ENCODE data around the gene ASRGL1. TPM values are rescaled to one million over a fixed set of nuclear protein-coding genes. Genes with fewer than 3 reads are reported as not detected.
A peak's percentile ranks its signal among the peaks of the same experiment; 100 is the strongest.

Gene ASRGL1
- total RNA-seq, 1 experiment from 2014 or later = 31.1 TPM

GRCh38 chr11:62391642-62392425, 54.6 kb downstream of the ASRGL1 start:
- Histone ChIP-seq H2BK20ac (ENCODE audit: low read depth, low read length, poor library complexity, severe bottlenecking) (no peak overlapping the region), H3K9me3 (ENCODE audit: control insufficient read depth, low read depth, low read length) (no peaks in the 10 kb centered on the region), H4K20me1 (ENCODE audit: control insufficient read depth, insufficient read depth, insufficient read length) (no peaks in the 10 kb centered on the region), H3K4me2 (ENCODE audit: insufficient read depth, insufficient read length, low read length) (no peak overlapping the region), H4K8ac (replicated peaks; ENCODE audit: insufficient read length, low read depth, low read length) (no peak overlapping the region), H3K9ac (ENCODE audit: extremely low read depth, insufficient read length, low read length) (no peak overlapping the region), H3K27me3 (ENCODE audit: insufficient read depth, low read length) (no peaks in the 10 kb centered on the region), H3K79me2 (ENCODE audit: insufficient read depth, low read length) (no peaks in the 10 kb centered on the region), H3K18ac (ENCODE audit: insufficient read length, low read depth, low read length) (no peak overlapping the region), H2BK15ac (ENCODE audit: low read depth, low read length) (no peak overlapping the region), H3K79me1 (ENCODE audit: insufficient read depth, low read depth, low read length, poor library complexity, severe bottlenecking) (no peaks in the 10 kb centered on the region), H3K56ac (ENCODE audit: insufficient read length, low read depth, low read length) (no peak overlapping the region), H3K14ac (ENCODE audit: insufficient read depth, low read length) (no peak overlapping the region), H4K5ac (ENCODE audit: insufficient read length, low read depth, low read length) (no peak overlapping the region), H3T11ph (ENCODE audit: low read length) (no peak overlapping the region), H3K23me2 (ENCODE audit: insufficient read length, low read depth, low read length, poor library complexity, severe bottlenecking) (peaks cover 6% of the 10 kb centered on the region), H3K27ac (ENCODE audit: insufficient read length, low read depth, low read length) (no peak overlapping the region), H2BK5ac (ENCODE audit: insufficient read length, low read length) (no peak overlapping the region), H2AK5ac (ENCODE audit: insufficient read length, low read length) (no peak overlapping the region), H2BK120ac (ENCODE audit: low read depth, low read length, poor library complexity, severe bottlenecking) (no peak overlapping the region), H2BK12ac (ENCODE audit: insufficient read length, low read depth, low read length) (no peak overlapping the region), H3K4ac (ENCODE audit: low read depth, low read length) (no peak overlapping the region), H3K23ac (ENCODE audit: insufficient read length, low read depth, low read length) (no peak overlapping the region), H4K91ac (ENCODE audit: insufficient read length, low read depth, low read length) (no peak overlapping the region), H3K4me1 (ENCODE audit: insufficient read depth, low read length) (peaks cover 4% of the 10 kb centered on the region; the same call in 1 of the 2 replicates), H2AFZ (ENCODE audit: low read length) (no peak overlapping the region)
- Mint-ChIP-seq H3K27ac (no peak overlapping the region), H3K27me3 (ENCODE audit: low read depth) (no peaks in the 10 kb centered on the region), H3K4me3 (no peak overlapping the region), H3K4me1 (peaks cover 7 to 16% of the 10 kb centered on the region in 2 experiments), H3K9me3 (no peaks in the 10 kb centered on the region), H3K36me3 (ENCODE audit: insufficient read depth in 1 of 3, low read depth in 3 of 3) (no peaks in the 10 kb centered on the region)
- WGBS (ENCODE audit: extremely low coverage, insufficient read length, low lambda C conversion rate) = no CpG with 5 or more reads among the region's 16 CpGs
- TF ChIP-seq CTCF (conservative IDR thresholded peaks at IDR 0.05) = peak; percentile 61
- no peak for DNase-seq
